Peyer's patch (tissue), 4 donors: ENCODE data around the gene CNN2.

Source experiments
- POLR2A ChIP-seq, 2 donors: fragments of 450-650 bp; IDR thresholded peaks; one replicate each; pipeline ENCODE4 v1.5.1; 2017; ENCODE audit warnings: antibody characterized with exemption in 2 of 2, mild to moderate bottlenecking in 2 of 2, moderate library complexity in 2 of 2
- TF ChIP-seq, protein P1 (sequence below), 6 experiments: fragments of 450-650 bp in 4 of 6; fragments of 200-600 bp in 2 of 6; sonication (generic) in 1 of 6; IDR thresholded peaks; one replicate each; pipeline ENCODE4 v1.5.1; 2017 to 2019; ENCODE audit warnings: antibody characterized with exemption in 6 of 6, mild to moderate bottlenecking in 3 of 6, moderate library complexity in 1 of 6

DNA sequence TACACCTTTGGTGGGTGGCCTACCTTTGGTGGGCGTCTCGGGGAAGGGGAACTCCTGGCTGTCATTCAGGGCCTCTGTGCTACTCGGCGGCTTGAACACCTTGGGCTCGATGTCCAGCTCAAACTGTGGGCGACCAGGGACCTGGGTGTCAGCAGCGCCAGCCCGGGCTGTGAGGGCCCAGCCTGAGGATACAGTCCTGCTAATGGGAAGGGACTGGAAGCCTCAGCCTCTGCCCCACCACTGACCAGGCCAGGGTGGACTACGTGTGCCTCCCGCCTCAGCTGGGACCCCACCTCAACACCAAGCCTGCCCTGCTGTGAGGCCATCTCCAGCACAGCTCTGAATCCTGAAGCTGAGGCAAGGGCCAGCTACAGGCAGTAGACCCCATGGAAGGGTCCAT, 13.2 kb upstream of the CNN2 start:
- TF ChIP-seq, protein P1, sequence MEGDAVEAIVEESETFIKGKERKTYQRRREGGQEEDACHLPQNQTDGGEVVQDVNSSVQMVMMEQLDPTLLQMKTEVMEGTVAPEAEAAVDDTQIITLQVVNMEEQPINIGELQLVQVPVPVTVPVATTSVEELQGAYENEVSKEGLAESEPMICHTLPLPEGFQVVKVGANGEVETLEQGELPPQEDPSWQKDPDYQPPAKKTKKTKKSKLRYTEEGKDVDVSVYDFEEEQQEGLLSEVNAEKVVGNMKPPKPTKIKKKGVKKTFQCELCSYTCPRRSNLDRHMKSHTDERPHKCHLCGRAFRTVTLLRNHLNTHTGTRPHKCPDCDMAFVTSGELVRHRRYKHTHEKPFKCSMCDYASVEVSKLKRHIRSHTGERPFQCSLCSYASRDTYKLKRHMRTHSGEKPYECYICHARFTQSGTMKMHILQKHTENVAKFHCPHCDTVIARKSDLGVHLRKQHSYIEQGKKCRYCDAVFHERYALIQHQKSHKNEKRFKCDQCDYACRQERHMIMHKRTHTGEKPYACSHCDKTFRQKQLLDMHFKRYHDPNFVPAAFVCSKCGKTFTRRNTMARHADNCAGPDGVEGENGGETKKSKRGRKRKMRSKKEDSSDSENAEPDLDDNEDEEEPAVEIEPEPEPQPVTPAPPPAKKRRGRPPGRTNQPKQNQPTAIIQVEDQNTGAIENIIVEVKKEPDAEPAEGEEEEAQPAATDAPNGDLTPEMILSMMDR (IDR thresholded peaks at IDR 0.05), result no peak
- TF ChIP-seq POLR2A (IDR thresholded peaks at IDR 0.05), result no peak
